ENCODE results near the gene ELP4.

ELP4 gene

DNA sequence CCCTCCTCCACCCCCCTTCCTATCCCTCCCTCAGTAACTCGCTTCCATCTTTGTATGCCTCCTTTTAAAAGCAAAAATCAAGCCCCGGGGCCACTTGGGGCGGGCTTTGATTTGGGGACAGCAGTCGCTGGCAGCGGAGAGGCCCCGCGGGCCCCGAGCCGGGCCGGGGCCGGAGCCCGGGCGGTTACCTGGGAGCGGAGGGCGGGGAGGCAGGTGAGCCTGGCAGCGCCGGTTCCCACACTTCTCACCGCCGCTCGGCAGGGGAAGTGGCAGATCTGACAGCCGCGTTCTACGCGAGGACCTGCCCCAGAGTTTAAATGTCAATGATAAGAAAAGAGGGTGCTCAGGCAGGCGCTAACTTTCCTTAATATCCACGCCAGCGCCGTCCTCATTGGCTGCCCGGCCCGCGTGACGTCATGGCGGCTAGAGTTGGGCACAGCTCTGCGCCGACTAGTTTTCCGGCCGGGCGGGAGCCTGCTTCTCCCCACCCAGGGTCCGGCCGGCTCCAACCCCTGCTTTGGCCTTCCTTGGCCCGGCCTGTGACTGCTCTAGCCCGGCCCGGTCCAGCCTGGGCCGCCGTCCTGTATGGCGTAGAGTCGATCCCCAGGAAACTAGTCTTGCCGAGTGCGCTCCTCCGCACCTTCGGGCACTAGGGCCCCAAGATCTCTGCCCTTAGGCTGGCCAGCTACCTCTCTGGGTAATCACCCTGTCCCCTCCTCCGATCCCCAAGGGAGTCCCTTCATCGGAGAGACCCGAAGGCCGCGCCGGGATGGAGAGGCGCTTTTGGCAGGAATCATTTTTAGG, 308.3 kb downstream of the ELP4 start:
- Histone ChIP-seq H3K79me1 (replicated peaks; ENCODE audit: low read length, poor library complexity, severe bottlenecking) (no peaks in the 10 kb centered on the region), H3K9ac (ENCODE audit: low read length) (no peak overlapping the region), H3K4me2 (ENCODE audit: low read length, poor library complexity, severe bottlenecking) (peak overlapping the region; percentile 30), H2BK5ac (ENCODE audit: low read depth, low read length, poor library complexity, severe bottlenecking) (no peak overlapping the region), H2BK120ac (ENCODE audit: low read depth, low read length) (no peak overlapping the region), H4K91ac (ENCODE audit: low read length) (no peak overlapping the region), H2BK12ac (ENCODE audit: low read length in 2 of 2) (no peak overlapping the region), H3K27ac (ENCODE audit: low read length, poor library complexity, severe bottlenecking) (no peak overlapping the region), H3K36me3 (ENCODE audit: control insufficient read depth in 1 of 2, insufficient read depth in 2 of 2, low read depth in 1 of 2, low read length in 2 of 2) (peaks cover 0 to 5% of the 10 kb centered on the region in 2 experiments), H3K14ac (ENCODE audit: low read length in 2 of 2) (no peak overlapping the region), H3K4me3 (ENCODE audit: insufficient read depth in 1 of 2, low read depth in 1 of 2, low read length in 2 of 2) (no peak overlapping the region), H3K23ac (ENCODE audit: low read length in 2 of 2) (peak overlapping the region in 1 of 2 experiments; percentile 72), H3K27me3 (ENCODE audit: control insufficient read depth in 1 of 2, insufficient read depth in 1 of 2, low read length in 2 of 2) (peaks cover 99% of the 10 kb centered on the region in 2 experiments), H2AK5ac (ENCODE audit: low read length, severe bottlenecking) (no peak overlapping the region), H3K18ac (ENCODE audit: low read depth in 1 of 2, low read length in 2 of 2) (no peak overlapping the region), H3K9me3 (ENCODE audit: control insufficient read depth, low read length) (no peaks in the 10 kb centered on the region), H3K4me1 (ENCODE audit: control insufficient read depth, insufficient read depth, low read depth, low read length) (peaks cover 47% of the 10 kb centered on the region), H4K8ac (ENCODE audit: low read length) (no peak overlapping the region), H3K4ac (ENCODE audit: low read depth in 1 of 2, low read length in 2 of 2) (no peak overlapping the region), H2AFZ (ENCODE audit: low read depth, low read length) (no peak overlapping the region), H2BK15ac (ENCODE audit: low read depth, poor library complexity, severe bottlenecking) (no peak overlapping the region)
- DNase-seq = no peak
- 3% methylated on average over 54 of the region's 58 CpGs for WGBS

- Histone ChIP-seq H3K4me1 (ENCODE audit: control insufficient read depth, insufficient read depth, low read depth, low read length) (peaks cover 42% of the 10 kb centered on the region), H3K9ac (ENCODE audit: low read length) (no peak overlapping the region), H3K27me3 (ENCODE audit: control insufficient read depth in 1 of 2, insufficient read depth in 1 of 2, low read length in 2 of 2) (peaks cover 99% of the 10 kb centered on the region in 2 experiments), H3K36me3 (ENCODE audit: control insufficient read depth in 1 of 2, insufficient read depth in 2 of 2, low read depth in 1 of 2, low read length in 2 of 2) (peaks cover 0 to 5% of the 10 kb centered on the region in 2 experiments), H3K4me3 (ENCODE audit: insufficient read depth in 1 of 2, low read depth in 1 of 2, low read length in 2 of 2) (no peak overlapping the region), H2BK12ac (ENCODE audit: low read length in 2 of 2) (no peak overlapping the region), H4K91ac (ENCODE audit: low read length) (no peak overlapping the region), H2AFZ (ENCODE audit: low read depth, low read length) (no peak overlapping the region), H3K9me3 (ENCODE audit: control insufficient read depth, low read length) (no peaks in the 10 kb centered on the region), H3K27ac (ENCODE audit: low read length, poor library complexity, severe bottlenecking) (no peak overlapping the region), H3K79me1 (replicated peaks; ENCODE audit: low read length, poor library complexity, severe bottlenecking) (no peaks in the 10 kb centered on the region), H4K8ac (ENCODE audit: low read length) (no peak overlapping the region), H3K23ac (ENCODE audit: low read length in 2 of 2) (no peak overlapping the region), H2BK120ac (ENCODE audit: low read depth, low read length) (no peak overlapping the region), H2BK5ac (ENCODE audit: low read depth, low read length, poor library complexity, severe bottlenecking) (no peak overlapping the region), H3K18ac (ENCODE audit: low read depth in 1 of 2, low read length in 2 of 2) (no peak overlapping the region), H2AK5ac (ENCODE audit: low read length, severe bottlenecking) (no peak overlapping the region), H2BK15ac (ENCODE audit: low read depth, poor library complexity, severe bottlenecking) (no peak overlapping the region), H3K14ac (ENCODE audit: low read length in 2 of 2) (no peak overlapping the region), H3K4me2 (ENCODE audit: low read length, poor library complexity, severe bottlenecking) (no peak overlapping the region), H3K4ac (ENCODE audit: low read depth in 1 of 2, low read length in 2 of 2) (no peak overlapping the region)
- DNase-seq = no peak
- WGBS = 5% methylated on average over 9 of the region's 9 CpGs
These were observed 308.8 kb downstream of the ELP4 start for GRCh38 chr11:31818425-31818755.

GRCh38 chr11:31818874-31819331, 309.3 kb downstream of the ELP4 start:
- Histone ChIP-seq H3K23ac (ENCODE audit: low read length in 2 of 2) (no peak overlapping the region), H3K27me3 (ENCODE audit: control insufficient read depth in 1 of 2, insufficient read depth in 1 of 2, low read length in 2 of 2) (peaks cover 99% of the 10 kb centered on the region in 2 experiments), H3K4me3 (ENCODE audit: insufficient read depth in 1 of 2, low read depth in 1 of 2, low read length in 2 of 2) (no peak overlapping the region), H2BK120ac (ENCODE audit: low read depth, low read length) (no peak overlapping the region), H3K9me3 (ENCODE audit: control insufficient read depth, low read length) (peaks cover 2% of the 10 kb centered on the region), H3K14ac (ENCODE audit: low read length in 2 of 2) (no peak overlapping the region), H4K8ac (ENCODE audit: low read length) (no peak overlapping the region), H3K4me2 (ENCODE audit: low read length, poor library complexity, severe bottlenecking) (no peak overlapping the region), H3K4me1 (ENCODE audit: control insufficient read depth, insufficient read depth, low read depth, low read length) (peaks cover 40% of the 10 kb centered on the region), H3K27ac (ENCODE audit: low read length, poor library complexity, severe bottlenecking) (no peak overlapping the region), H2AFZ (ENCODE audit: low read depth, low read length) (no peak overlapping the region), H3K36me3 (ENCODE audit: control insufficient read depth in 1 of 2, insufficient read depth in 2 of 2, low read depth in 1 of 2, low read length in 2 of 2) (peaks cover 0 to 5% of the 10 kb centered on the region in 2 experiments), H3K4ac (ENCODE audit: low read depth in 1 of 2, low read length in 2 of 2) (no peak overlapping the region), H2BK12ac (ENCODE audit: low read length in 2 of 2) (no peak overlapping the region), H4K91ac (ENCODE audit: low read length) (no peak overlapping the region), H2BK5ac (ENCODE audit: low read depth, low read length, poor library complexity, severe bottlenecking) (no peak overlapping the region), H2BK15ac (ENCODE audit: low read depth, poor library complexity, severe bottlenecking) (no peak overlapping the region), H3K18ac (ENCODE audit: low read depth in 1 of 2, low read length in 2 of 2) (no peak overlapping the region), H3K79me1 (replicated peaks; ENCODE audit: low read length, poor library complexity, severe bottlenecking) (no peaks in the 10 kb centered on the region), H3K9ac (ENCODE audit: low read length) (no peak overlapping the region), H2AK5ac (ENCODE audit: low read length, severe bottlenecking) (no peak overlapping the region)
- WGBS = 2% methylated on average over 22 of the region's 26 CpGs
- DNase-seq = no peak

GRCh38 chr11:31819621-31820437, 310.3 kb downstream of the ELP4 start:
- DNase-seq = no peak
- H3K36me3 ChIP-seq (ENCODE audit: control insufficient read depth in 1 of 2, insufficient read depth in 2 of 2, low read depth in 1 of 2, low read length in 2 of 2) = peaks cover 0 to 5% of the 10 kb centered on the region in 2 experiments
- H4K8ac ChIP-seq (ENCODE audit: low read length) = no peak overlapping the region
- no peak overlapping the region for H3K23ac ChIP-seq (ENCODE audit: low read length in 2 of 2)
- H3K4me1 ChIP-seq (ENCODE audit: control insufficient read depth, insufficient read depth, low read depth, low read length) = peaks cover 37% of the 10 kb centered on the region
- H4K91ac ChIP-seq (ENCODE audit: low read length) = no peak overlapping the region
- H2BK12ac ChIP-seq (ENCODE audit: low read length in 2 of 2) = no peak overlapping the region
- no peak overlapping the region for H2BK5ac ChIP-seq (ENCODE audit: low read depth, low read length, poor library complexity, severe bottlenecking)
- no peak overlapping the region for H3K4ac ChIP-seq (ENCODE audit: low read depth in 1 of 2, low read length in 2 of 2)
- no peak overlapping the region for H3K4me3 ChIP-seq (ENCODE audit: insufficient read depth in 1 of 2, low read depth in 1 of 2, low read length in 2 of 2)
- H3K9me3 ChIP-seq (ENCODE audit: control insufficient read depth, low read length) = peaks cover 2% of the 10 kb centered on the region
- peaks cover 99% of the 10 kb centered on the region in 2 experiments for H3K27me3 ChIP-seq (ENCODE audit: control insufficient read depth in 1 of 2, insufficient read depth in 1 of 2, low read length in 2 of 2)
- no peak overlapping the region for H2AK5ac ChIP-seq (ENCODE audit: low read length, severe bottlenecking)
- H3K79me1 ChIP-seq (replicated peaks; ENCODE audit: low read length, poor library complexity, severe bottlenecking) = no peaks in the 10 kb centered on the region
- H3K14ac ChIP-seq (ENCODE audit: low read length in 2 of 2) = no peak overlapping the region
- 2% methylated on average over 55 of the region's 55 CpGs for WGBS
- H3K4me2 ChIP-seq (ENCODE audit: low read length, poor library complexity, severe bottlenecking) = no peak overlapping the region
- no peak overlapping the region for H3K18ac ChIP-seq (ENCODE audit: low read depth in 1 of 2, low read length in 2 of 2)
- H2BK15ac ChIP-seq (ENCODE audit: low read depth, poor library complexity, severe bottlenecking) = no peak overlapping the region
- no peak overlapping the region for H3K27ac ChIP-seq (ENCODE audit: low read length, poor library complexity, severe bottlenecking)
- H3K9ac ChIP-seq (ENCODE audit: low read length) = no peak overlapping the region
- no peak overlapping the region for H2BK120ac ChIP-seq (ENCODE audit: low read depth, low read length)
- no peak overlapping the region for H2AFZ ChIP-seq (ENCODE audit: low read depth, low read length)

Measured in mesenchymal stem cell (in vitro differentiated cells and primary cell).